ENCODE data around the gene PROX1.

PROX1 gene

DNA sequence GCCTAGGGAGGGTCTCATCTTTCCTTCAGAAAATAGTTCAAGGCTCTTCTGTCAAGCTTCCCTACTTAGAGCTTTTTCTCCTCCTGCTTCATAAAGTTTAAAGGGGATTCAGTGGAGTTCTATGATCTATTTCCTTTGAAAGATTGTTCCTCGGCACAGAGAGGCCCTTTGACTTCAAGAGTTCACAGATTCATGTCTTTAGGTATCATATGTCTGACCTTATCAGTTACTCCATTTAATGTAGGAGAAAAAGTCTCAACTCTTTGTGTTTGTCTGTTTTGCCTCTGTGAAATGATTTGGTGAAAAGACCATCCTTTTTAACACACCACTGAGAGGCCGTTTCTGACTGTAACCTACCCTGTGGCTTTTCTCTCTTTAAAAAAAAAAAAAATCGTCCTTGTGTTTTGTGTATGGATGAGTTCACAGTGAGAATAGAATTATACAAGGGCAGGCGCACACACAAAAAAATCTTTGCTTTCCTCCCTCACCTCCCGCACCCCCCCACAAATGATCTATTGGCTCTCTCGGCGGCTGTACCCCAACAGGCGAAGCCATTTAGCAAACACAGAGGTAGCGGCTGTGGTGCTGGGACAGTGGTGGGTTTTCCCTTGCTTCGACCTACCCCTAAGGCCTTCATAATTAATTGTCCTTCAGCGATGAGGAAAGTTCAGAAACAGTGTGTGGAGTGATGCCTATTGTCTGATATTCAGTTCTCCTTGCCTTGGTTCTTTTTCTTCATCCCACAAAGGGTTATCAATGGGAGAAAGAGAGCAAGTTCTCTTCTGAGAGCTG is 29.6 kb downstream of the PROX1 start:
- H3K27ac ChIP-seq: no peak overlapping the region

DNA sequence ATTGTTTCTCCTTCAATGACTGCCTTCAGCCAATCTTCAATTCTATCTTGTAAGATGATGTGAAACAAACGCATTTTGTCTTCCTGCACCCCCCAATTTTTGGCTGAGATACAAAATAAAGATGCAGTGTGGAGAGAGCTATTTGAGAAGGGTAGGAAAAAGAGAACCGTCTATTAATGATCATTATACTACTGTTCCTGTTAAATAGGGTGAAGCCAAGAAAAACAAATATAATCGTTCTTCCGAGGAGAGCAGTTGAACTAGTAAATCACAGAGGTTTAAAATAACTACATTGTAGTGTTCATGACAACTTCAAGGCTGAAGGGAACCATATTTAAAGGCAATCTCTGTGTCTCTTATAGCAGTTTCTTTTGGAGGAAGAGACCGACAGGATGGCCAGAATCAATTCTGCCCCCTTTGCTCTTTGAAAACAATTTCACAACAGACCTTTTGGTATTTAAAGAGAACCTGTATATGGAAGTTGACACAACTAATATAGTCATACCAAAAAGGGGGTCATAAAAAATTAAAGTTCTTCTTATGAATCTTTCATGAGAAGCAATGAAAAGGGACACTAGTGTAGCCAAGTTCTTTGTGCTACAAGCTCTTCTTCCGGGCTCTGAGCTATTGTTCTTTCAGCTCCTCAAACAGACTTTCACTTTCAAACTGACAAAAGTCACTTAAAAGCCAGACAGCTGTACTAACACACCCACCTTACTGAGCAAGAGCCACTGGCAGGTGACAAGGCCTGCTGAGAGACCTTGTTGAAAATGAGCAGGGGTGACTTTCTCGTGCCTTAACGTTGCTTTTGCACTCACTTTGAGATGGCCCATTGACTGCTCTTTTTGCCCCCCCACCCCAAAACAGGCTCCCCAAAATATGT is 30.9 kb downstream of the PROX1 start:
- DNase-seq (ENCODE audit: low read depth, low spot score): no peak
- H3K27ac ChIP-seq: no peak overlapping the region

More for the DNA sequence above, 29.6 kb downstream of the PROX1 start:
- no peak for DNase-seq (ENCODE audit: low read depth, low spot score)

DNA sequence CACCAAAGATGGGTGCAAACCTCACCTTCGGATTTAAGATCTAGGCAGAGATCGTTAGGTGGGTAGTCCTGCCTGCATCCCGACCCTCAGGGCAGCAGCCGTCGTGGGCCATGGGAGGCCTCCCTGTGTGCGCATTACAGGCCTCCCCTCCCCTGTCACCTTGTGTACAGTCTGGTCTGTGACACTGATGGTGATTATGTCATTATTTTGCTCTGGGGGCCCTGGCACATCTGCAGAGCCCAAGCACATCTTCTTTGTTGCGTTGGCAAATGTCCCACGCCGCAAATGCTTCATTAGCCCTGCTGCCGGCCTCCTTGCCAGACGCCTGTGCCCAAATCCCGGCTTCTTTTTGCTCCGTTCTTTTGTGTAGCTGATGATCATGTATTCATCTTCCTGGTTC is 31.7 kb downstream of the PROX1 start:
- no peak for DNase-seq (ENCODE audit: low read depth, low spot score)
- no peak overlapping the region for H3K27ac ChIP-seq

DNA sequence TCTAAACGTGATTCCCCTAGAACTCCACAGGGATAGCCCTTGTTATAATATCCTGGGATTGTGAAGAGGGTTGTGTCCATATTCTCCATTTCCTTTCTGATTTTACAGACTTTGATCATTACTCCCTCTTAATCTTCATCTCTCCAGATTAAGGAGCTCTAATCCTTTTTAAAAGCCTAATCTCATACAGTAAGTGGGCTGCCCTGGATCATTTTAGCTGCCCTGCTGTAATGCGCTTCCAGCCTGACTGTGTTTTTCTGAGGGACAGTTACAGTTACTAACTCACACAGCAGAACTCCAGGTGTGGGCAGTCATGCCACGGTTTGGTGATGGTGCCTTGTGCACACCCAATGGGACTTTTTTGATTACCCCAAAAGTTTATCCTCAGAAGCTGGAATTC is 33.5 kb downstream of the PROX1 start:
- H3K27ac ChIP-seq: no peak overlapping the region
- DNase-seq (ENCODE audit: low read depth, low spot score): no peak

DNA sequence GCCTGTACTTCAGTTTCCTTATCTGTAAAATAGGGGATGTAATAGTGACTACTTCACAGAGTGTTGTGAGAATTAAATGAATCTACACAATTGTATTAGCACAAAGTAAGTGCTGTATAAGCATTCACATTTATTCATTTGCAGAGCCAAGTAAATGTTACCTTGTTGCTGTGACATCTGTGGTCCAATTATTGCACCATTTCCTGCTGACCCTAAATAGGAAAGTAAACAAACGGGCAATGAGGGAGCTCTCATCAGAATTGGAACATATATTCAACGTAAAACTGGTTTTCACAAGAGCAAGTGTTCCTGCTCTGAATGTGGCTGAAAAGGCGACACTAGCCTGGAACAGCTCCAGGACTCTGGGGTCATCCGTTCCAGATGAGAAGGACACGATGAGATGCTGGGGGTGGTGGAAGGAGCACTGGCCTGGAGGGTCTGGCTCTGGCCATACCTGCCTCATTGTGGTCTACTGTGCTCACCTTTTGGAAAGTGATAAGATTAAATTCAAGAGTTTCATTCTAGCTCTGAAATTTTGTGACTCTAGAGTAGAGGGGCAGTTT is 34.5 kb downstream of the PROX1 start:
- no peak for DNase-seq (ENCODE audit: low read depth, low spot score)
- H3K27ac ChIP-seq: no peak overlapping the region

DNA sequence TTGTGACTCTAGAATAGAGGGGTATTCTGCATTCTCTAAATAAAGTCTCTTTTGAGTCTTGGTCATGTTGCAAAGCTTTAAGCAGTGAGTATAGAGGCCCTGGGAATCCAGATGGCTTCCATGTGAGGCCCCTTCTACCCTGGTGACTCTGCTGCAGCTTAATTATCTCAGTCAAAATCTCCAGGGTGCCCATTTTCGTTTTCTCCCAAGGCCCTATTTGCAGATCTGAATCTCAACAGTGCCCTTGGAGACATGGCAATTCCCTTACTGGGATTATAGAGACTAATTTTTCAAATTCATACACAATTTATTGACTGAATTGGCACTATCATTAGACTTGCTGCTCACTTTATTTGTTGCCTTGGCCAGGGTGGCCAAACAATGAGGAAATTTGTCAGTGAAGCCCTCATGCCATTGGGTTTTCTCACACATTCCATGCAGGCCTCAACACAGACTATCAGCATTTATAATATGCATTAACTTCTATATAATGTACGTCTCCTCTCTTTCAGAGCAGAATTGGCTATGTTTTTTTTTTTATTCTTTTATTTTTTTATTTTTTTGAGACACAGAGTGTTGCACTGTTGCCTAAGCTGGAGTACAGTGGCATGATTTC is 35.1 kb downstream of the PROX1 start:
- peak; percentile 12 for DNase-seq (ENCODE audit: low read depth, low spot score)
- H3K27ac ChIP-seq: peak overlapping the region; percentile 19

DNA sequence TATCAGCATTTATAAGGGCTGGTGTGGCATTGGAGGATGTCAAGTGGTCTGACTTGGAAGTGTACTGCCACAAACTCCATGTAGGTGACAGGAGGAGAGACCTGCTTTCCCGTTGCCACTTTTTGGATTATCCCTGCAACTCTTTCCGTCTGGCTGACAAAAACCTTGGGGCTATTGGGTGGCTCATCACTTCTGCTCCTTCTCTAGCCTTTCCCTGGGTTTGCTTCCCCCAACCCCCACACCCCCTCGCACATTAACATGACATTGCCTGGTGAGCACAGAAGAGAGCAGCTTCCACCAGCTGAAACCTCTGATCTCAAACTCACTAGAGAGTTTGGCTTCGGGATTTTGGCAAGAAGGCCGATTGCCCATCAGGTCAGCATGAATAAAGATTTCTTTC is 39.2 kb downstream of the PROX1 start:
- no peak overlapping the region for H3K27ac ChIP-seq
- no peak for DNase-seq (ENCODE audit: low read depth, low spot score)

DNA sequence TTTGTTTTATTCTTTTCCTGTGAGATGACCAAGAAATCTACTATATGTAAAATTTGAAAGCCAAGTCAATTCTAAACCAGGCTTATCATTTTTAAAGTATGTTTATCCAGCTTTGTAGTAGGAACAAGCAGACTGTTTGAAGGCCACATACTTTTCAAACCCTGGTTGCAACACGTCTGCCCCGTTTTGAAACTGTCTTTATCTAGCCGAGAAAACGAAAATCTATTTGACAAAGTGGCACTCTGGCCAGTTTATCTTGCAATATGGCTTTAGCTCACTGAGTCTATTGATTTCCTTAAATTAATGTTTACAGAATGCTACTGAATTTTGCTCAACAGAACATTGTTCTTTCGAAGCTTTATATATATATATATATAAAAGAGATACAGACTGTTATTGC is 39.7 kb downstream of the PROX1 start:
- no peak overlapping the region for H3K27ac ChIP-seq
- DNase-seq (ENCODE audit: low read depth, low spot score): no peak

DNA sequence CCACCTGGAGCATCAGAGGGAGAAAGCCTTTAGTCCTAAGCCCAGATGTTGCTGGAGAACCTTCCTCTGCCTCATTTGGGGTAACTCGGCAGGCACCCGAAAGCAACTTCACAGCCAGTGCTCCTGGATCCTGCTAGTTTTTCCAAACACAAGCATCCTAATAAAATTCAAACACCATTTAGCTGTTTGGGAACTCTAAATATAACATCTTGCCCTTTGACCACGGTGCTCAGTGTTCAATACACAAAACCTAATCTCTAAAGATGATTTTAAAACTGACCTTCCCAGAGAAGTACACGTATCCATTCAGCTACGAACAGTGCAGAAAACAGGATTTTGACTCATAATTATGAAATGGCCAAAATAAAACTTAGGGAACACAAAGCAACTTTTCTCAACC is 40.3 kb downstream of the PROX1 start:
- H3K27ac ChIP-seq: no peak overlapping the region
- DNase-seq (ENCODE audit: low read depth, low spot score): no peak

DNA sequence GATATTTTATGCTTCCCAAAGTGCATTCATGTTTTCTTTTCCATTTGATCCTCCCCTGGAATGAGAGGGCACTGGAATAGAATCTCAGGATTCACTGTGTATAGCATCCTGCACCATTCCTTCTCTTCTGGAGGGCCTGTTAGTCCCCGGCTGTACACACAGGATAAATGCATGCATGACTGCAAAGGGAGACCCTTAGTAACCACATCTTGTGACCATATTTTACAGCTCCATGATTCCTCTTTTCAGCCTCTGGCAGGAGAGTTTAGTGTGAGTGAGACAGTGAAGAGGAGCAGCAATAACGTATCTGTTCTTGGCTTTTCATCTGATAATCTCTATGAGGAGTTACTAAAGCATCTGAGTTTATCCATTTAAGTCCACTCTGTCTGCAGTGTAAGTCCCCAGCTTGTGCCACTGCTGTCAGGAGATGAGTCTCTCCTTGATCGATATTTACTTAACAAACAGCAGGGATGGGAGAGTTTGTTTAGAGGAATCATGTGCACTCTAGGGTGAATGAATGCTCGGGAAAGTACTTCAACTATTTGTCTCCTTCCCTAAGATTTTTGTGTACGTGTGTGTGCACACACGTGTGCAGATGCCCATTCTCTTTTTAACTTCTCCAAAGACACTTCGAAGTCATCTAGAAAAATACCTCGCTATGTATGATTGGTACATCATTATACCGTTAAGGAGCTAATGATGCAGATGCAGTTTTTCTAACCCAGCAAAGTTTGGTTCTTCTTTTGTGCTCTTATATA is 41.1 kb downstream of the PROX1 start:
- DNase-seq (ENCODE audit: low read depth, low spot score): no peak
- H3K27ac ChIP-seq: no peak overlapping the region

DNA sequence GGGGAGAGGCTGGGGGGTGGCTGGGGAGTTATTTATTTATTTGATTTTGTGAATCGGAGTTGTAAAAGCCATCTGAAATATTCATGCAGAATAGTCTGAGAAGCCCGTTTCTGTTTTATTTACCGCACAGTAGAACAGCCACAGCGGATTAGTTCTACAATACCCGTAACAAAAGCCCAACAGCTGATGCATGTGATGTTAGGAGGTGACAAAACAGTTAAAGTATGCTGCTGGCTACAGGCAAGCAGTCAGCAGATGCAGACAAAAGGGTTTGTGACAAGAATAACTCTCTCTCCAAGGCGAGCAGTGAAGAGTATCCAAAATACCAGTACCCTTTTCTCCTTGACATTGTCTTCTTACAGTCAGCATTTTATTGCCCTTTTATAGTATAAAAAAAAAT is 42.0 kb downstream of the PROX1 start:
- H3K27ac ChIP-seq: no peak overlapping the region
- DNase-seq (ENCODE audit: low read depth, low spot score): no peak

DNA sequence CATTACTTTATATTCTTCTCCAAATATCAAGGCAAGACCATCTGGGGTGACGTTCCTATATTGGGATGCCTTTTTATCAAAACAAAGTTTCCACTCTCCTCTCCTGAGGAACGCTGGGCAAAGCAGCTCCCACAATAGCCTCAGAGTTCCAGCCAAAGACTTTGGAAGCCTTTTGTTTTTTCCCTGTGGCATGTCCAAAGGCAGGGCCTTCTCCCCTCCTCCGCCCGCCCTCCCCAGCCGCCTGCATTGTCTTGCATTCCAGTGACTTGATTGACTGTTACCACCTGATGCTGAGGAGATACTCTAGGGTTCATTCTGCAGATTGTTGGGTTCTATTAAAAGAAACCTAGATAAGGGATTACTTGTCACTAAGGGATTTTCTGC is 43.5 kb downstream of the PROX1 start:
- no peak overlapping the region for H3K27ac ChIP-seq
- DNase-seq (ENCODE audit: low read depth, low spot score): no peak

DNA sequence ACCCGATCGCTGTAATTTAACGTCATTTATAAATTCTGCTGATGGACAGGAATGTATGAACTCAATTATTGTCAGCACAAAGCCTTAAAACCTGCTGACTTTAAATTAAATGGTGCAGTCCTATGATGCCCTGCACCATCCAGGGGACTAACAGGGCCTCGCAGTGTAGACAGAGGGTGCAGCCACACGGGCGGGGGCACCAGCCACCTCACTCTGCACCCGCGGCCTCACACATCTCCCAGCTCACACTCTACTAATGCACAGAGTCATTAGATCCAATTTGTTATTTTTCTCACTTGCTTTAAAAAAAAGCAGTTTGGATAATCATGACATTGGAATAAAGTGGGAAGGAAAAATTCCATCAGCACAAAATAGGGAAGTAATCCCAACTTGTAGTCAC is 49.7 kb downstream of the PROX1 start:
- DNase-seq (ENCODE audit: low read depth, low spot score): no peak
- H3K27ac ChIP-seq: no peak overlapping the region

DNA sequence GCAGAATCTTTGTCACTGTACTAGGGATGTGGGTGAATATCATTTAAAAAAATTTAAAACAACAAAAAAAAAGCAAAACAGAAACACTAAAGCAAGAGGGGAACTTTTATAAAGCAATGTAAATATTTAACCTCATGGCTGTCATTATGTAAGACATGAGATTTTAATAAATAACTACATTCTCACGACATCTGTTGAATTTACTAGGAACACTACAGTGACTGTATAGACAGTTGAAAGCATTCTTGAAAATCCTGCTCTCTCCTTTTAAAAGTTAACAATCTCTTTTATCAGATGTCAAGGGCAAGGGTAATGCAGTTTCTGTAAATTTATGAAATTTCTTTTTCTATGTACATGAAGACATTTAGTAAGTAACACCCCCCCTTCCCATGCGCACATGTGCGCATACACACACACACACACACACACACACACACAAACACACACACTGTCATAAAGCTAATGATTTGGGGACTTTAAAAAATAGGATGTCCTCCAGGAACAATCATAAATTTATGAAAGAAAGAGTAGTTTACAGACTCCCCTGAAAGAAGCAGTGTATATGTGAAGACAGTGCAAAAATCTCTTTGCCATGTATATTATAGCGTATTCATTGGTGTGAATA is 51.7 kb downstream of the PROX1 start:
- DNase-seq (ENCODE audit: low read depth, low spot score): no peak
- no peak overlapping the region for H3K27ac ChIP-seq

DNA sequence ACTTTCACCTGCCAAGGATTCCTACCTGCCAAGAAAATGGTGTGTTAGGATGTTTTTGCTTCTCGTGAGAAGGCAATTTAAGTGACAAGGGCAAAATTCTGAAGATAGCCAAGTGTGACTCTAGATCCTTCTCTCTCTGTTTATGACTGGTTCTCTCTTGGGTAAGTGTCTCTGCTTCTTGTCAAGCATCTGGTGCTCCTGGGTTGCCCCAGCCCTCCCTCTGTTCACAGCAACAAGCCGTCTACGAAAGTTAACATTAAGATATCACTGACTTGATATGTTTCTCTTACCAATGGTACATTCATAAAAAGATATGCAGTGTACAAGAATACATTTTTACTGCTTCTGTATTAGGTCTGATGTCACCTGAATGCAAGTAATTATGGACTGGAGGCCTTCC is 55.4 kb downstream of the PROX1 start:
- DNase-seq (ENCODE audit: low read depth, low spot score): no peak
- H3K27ac ChIP-seq: no peak overlapping the region

DNA sequence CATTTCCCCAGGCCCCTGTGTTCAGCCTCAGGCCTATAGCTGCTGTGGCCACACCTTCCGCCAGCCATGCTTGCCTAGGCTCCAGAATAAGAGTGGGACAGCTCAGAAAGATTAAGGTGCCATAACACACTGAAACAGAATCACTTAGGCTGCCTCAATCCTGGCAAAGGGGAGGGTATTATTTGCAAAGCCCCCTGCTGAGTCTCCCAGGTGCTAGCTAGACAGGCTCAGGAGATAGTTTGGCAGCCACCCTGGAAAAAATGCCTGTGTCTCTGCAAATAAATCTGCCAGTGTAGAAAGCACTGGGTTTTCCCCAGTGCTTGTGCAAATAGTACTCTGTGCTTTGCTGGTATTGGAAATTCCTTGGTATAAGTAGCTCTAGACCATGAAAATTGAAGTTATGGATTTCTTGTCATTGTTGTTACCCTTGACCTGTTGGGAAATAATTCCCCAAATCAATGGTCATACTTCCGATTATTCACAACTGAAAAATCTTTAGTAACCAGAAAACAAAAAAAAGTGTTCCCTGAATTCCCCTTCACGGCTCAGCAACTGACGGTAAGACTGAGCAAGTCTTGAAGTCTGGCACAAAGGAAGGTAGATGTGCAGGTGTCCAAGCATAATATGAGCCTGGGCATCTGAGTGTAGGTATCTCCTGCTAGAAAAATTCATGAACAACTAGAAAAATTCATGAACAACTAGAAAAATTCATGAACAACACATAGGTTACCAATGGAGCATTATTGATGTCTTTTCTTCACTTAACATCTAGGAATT is 56.9 kb downstream of the PROX1 start:
- no peak for DNase-seq (ENCODE audit: low read depth, low spot score)
- no peak overlapping the region for H3K27ac ChIP-seq

DNA sequence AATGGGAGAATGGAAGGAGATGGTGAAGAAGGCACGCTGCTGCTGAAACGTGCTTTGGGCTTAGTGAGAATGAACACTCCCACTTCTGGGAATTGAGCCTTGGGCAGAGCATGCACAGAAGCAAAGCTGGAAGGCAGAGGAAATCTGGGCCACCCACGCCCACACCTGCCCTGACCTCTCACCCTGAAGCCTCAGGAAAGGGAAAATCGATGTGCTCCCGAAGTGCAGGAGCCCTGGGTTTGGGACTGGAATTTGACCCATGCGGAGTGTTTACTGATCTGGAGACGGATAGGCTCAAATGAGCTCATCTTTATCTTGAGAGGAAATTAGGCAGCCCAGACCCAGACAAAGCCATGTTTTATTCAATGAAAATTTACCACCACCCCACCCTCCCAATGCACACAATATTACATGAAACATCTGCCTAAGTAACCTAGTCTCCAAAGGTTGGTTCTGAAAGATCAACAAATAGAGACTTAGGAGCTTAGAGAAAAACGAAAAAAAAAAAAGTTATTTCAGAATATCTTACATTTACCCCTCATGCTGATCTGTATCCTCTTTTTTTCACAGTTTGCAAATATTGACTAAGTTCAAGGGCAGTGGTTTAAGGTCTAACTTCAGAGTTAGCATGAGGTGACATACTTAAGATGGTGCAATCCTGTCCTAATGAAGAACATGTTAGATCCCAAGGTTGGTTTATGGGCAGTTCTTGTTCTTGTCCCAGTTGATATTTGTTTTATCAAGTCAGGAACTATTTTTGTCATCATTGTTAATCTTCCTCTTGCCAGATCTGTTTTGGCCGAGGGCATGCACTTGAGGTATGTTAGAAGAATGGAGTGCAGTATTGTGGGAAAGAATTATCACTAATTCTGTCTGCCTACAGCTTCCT is 63.0 kb downstream of the PROX1 start:
- H3K27ac ChIP-seq: no peak overlapping the region
- no peak for DNase-seq (ENCODE audit: low read depth, low spot score)

DNA sequence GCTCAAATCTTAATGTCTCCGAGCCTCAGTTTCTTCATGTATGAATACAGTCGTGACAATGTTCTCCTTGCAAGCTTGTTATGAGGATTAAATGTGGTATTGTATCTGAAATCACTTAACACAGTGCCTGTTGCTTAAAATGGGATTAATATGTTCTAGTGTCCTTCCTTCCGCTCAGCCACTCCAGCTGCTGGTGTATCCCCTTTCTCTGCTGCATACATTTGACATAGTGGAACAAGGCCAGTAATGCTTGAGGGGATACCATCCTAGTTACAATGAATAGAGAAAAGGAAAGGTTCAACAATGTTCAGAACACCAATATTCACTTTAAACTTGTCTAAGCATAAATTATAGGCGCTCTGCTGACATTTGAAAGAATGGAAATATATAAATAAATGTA is 64.0 kb downstream of the PROX1 start:
- no peak for DNase-seq (ENCODE audit: low read depth, low spot score)
- H3K27ac ChIP-seq: no peak overlapping the region
